GM12891 (cell line): ENCODE data around the gene POLG2.
"Not testable (repeated sequence)": the region's sequence is repeated elsewhere in the genome, so short reads cannot be mapped to it uniquely, and the experiment has no call there.

Experiments
- DNase-seq: peaks from one replicate; pipeline ENCODE4 v3.0.0; 2011; ENCODE audit warnings: low spot score; ENCODE audit not compliant: insufficient read length
- FAIRE-seq: peaks from 2 replicates; lab custom pipeline; 2011; peaks lifted over from hg19 to GRCh38; lab: Jason Lieb, UNC
- PAX5 ChIP-seq: IDR thresholded peaks from 2 replicates; pipeline ENCODE4 v1.6.1; 2011; ENCODE audit warnings: low read length, moderate library complexity, mild to moderate bottlenecking; ENCODE audit not compliant: insufficient read depth, severe bottlenecking
- POLR2A ChIP-seq: IDR thresholded peaks from 2 replicates; pipeline ENCODE4 v1.6.1; 2011; ENCODE audit warnings: low read depth, low read length, control low read depth
- POLR2AphosphoS5 ChIP-seq: IDR thresholded peaks from 2 replicates; pipeline ENCODE4 v1.6.1; 2011; ENCODE audit warnings: low read depth, low read length, control low read depth
- POU2F2 ChIP-seq: IDR thresholded peaks from 2 replicates; pipeline ENCODE4 v1.6.1; 2011; ENCODE audit warnings: low read depth, mild to moderate bottlenecking, control low read depth, low read length, moderate library complexity
- SPI1 ChIP-seq: IDR thresholded peaks from 2 replicates; pipeline ENCODE4 v1.6.1; 2011; ENCODE audit warnings: low read depth, low read length, control low read depth
- TAF1 ChIP-seq: IDR thresholded peaks from 2 replicates; pipeline ENCODE4 v1.6.1; 2011; ENCODE audit warnings: low read depth, low read length, control low read depth

Gene POLG2

GRCh38 chr17:64491034-64491860 is 5.6 kb downstream of the POLG2 start:
- TF ChIP-seq POLR2A (no peak), TAF1 (no peak), POU2F2 (no peak), PAX5 (no peak), SPI1 (no peak), POLR2AphosphoS5 (no peak)
- FAIRE-seq (peak; percentile 5), DNase-seq (no peak)

GRCh38 chr17:64488301-64488700 is 8.6 kb downstream of the POLG2 start:
- FAIRE-seq (no peak), DNase-seq (no peak)
- TF ChIP-seq SPI1 (no peak), POLR2A (no peak), POU2F2 (no peak), POLR2AphosphoS5 (no peak), TAF1 (no peak), PAX5 (no peak)

- TF ChIP-seq POLR2AphosphoS5 (no peak), PAX5 (no peak), TAF1 (no peak), POLR2A (no peak), SPI1 (no peak), POU2F2 (no peak)
- FAIRE-seq = no peak
These were observed 12.5 kb downstream of the POLG2 start for GRCh38 chr17:64484380-64484779.

GRCh38 chr17:64480951-64481350 is 15.9 kb downstream of the POLG2 start:
- TF ChIP-seq POLR2AphosphoS5 (no peak), POU2F2 (no peak), POLR2A (no peak), TAF1 (no peak), SPI1 (no peak), PAX5 (no peak)
- FAIRE-seq = no peak

More at GRCh38 chr17:64484380-64484779, 12.5 kb downstream of the POLG2 start:
- DNase-seq = no peak

GRCh38 chr17:64477849-64478248 is 19.0 kb downstream of the POLG2 start:
- no peak for DNase-seq
- FAIRE-seq = no peak
- TF ChIP-seq SPI1 (no peak), POU2F2 (no peak), POLR2A (no peak), TAF1 (no peak), POLR2AphosphoS5 (no peak), PAX5 (no peak)

More at GRCh38 chr17:64480951-64481350, 15.9 kb downstream of the POLG2 start:
- DNase-seq = no peak

- TF ChIP-seq POU2F2 (no peak), TAF1 (no peak), POLR2A (no peak), POLR2AphosphoS5 (no peak), PAX5 (no peak), SPI1 (no peak)
- FAIRE-seq = peak; percentile 31
- DNase-seq = no peak
These were observed 24.3 kb downstream of the POLG2 start for GRCh38 chr17:64472564-64472963.

- DNase-seq (no peak), FAIRE-seq (no peak)
- TF ChIP-seq PAX5 (no peak), POLR2A (no peak), TAF1 (no peak), SPI1 (no peak), POU2F2 (no peak), POLR2AphosphoS5 (no peak)
These were observed 25.4 kb downstream of the POLG2 start for GRCh38 chr17:64471440-64471839.

- FAIRE-seq (no peak), DNase-seq (no peak)
- TF ChIP-seq SPI1 (no peak), PAX5 (no peak), TAF1 (no peak), POU2F2 (no peak), POLR2A (no peak), POLR2AphosphoS5 (no peak)
These were observed 26.2 kb downstream of the POLG2 start for GRCh38 chr17:64470625-64471024.

- FAIRE-seq = not testable (repeated sequence)
These were observed 30.0 kb downstream of the POLG2 start for GRCh38 chr17:64466834-64467233.

GRCh38 chr17:64466019-64466735 is 30.7 kb downstream of the POLG2 start:
- DNase-seq = no peak
- FAIRE-seq = no peak
- TF ChIP-seq PAX5 (no peak), SPI1 (no peak), POU2F2 (no peak), TAF1 (no peak), POLR2A (no peak), POLR2AphosphoS5 (no peak)

More at GRCh38 chr17:64466834-64467233, 30.0 kb downstream of the POLG2 start:
- DNase-seq = not testable (repeated sequence)

GRCh38 chr17:64461788-64462187 is 35.1 kb downstream of the POLG2 start:
- no peak for DNase-seq
- TF ChIP-seq POLR2AphosphoS5 (no peak), POU2F2 (no peak), SPI1 (no peak), PAX5 (no peak), TAF1 (no peak)
- FAIRE-seq = no peak
